Body of pancreas (tissue), 4 donors: ENCODE measurements around the gene DNAH11. TPM values are rescaled to one million over a fixed set of nuclear protein-coding genes. Genes with fewer than 3 reads are reported as not detected.
A peak's percentile ranks its signal among the peaks of the same experiment; 100 is the strongest.

Experiments used
- ATAC-seq: fragments of 150-250 bp; one replicate; pipeline ENCODE4 v1.9.1; 2016
- DNase-seq, 4 donors: peaks; one replicate each; pipeline ENCODE4 v3.0.0-alpha.2; 2019
- H3K27ac ChIP-seq, 4 donors: fragments of 200-600 bp; sonication (generic); 1 replicate in 3 of 4; 2 replicates in 1 of 4; pipeline versions ENCODE4 v1.5.1 to v1.6.1; 2016 to 2019; ENCODE audit warnings: mild to moderate bottlenecking in 1 of 4, mixed read lengths in 1 of 4, moderate library complexity in 1 of 4
- H3K27me3 ChIP-seq, 2 donors: fragments of 200-600 bp; sonication (generic); one replicate each; pipeline ENCODE4 v1.6.0; 2016; ENCODE audit warnings: mild to moderate bottlenecking in 1 of 2
- H3K36me3 ChIP-seq, 2 donors: fragments of 200-600 bp; sonication (generic); replicated peaks in 1 of 2; 2 replicates each; pipeline ENCODE4 v1.5.1; 2016; ENCODE audit warnings: low read depth in 2 of 2; ENCODE audit not compliant: insufficient read depth in 1 of 2
- H3K4me1 ChIP-seq: fragments of 200-600 bp; sonication (generic); one replicate; pipeline ENCODE4 v1.6.0; 2016
- H3K4me3 ChIP-seq, 2 donors: fragments of 200-600 bp; sonication (generic); 1 replicate in 1 of 2; 2 replicates in 1 of 2; pipeline ENCODE4 v1.5.1; 2016 to 2019
- H3K9me3 ChIP-seq, 3 donors: fragments of 200-600 bp; sonication (generic); 1 replicate in 2 of 3; 2 replicates in 1 of 3; pipeline ENCODE4 v1.5.1; 2016
- POLR2A ChIP-seq, 3 donors: fragments of 450-650 bp; IDR thresholded peaks; one replicate each; pipeline ENCODE4 v1.6.1; 2016; ENCODE audit warnings: antibody characterized with exemption in 3 of 3, mild to moderate bottlenecking in 2 of 3
- WGBS, 2 donors: methylation state at CpG; one replicate each; pipeline ENCODE4 v1.1.5; 2017; 5-methylcytosine and 5-hydroxymethylcytosine counted together
- intact Hi-C: fragments of 100-400 bp; cut with DNase I; formaldehyde crosslinking; loops from one replicate; pipeline ENCODE4 v1.15.1; 2023
- total RNA-seq, 2 donors: library from RNA; depleted of rRNA; stranded (reverse); fragments of >200 nt; gene quantifications; one replicate each; pipeline ENCODE4 v1.1.0, GENCODE V29; 2016
- TF ChIP-seq, protein P1 (sequence below), 7 experiments: fragments of 450-650 bp in 4 of 7; fragments of 200-600 bp in 3 of 7; sonication (generic) in 3 of 7; IDR thresholded peaks; one replicate each; pipeline ENCODE4 v1.5.1; 2016 to 2019; ENCODE audit warnings: antibody characterized with exemption in 7 of 7

The DNAH11 gene
- total RNA-seq, 2 donors from 2014 or later, result 0.52 to 0.99 TPM

DNA sequence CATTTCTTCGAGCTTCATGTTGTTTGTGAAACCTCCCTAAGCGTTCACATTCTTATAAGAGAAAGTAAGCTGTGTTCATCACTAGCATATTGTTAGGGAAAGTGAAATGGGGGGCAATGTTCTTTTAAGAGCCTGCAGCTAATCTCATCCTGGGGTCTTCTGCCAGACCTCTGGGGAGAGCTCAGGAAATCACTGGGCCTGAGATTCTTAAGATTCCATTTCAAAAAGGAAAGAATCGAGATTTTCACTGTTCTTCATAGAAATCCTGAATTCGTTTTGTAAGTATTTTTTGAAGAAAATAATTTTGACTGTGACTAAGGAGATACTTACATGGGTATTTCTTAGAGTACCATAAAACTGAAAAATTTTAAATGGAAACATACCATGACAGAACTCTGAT, 242.2 kb downstream of the DNAH11 start:
- TF ChIP-seq POLR2A (IDR thresholded peaks at IDR 0.05), result no peak
- TF ChIP-seq, protein P1, sequence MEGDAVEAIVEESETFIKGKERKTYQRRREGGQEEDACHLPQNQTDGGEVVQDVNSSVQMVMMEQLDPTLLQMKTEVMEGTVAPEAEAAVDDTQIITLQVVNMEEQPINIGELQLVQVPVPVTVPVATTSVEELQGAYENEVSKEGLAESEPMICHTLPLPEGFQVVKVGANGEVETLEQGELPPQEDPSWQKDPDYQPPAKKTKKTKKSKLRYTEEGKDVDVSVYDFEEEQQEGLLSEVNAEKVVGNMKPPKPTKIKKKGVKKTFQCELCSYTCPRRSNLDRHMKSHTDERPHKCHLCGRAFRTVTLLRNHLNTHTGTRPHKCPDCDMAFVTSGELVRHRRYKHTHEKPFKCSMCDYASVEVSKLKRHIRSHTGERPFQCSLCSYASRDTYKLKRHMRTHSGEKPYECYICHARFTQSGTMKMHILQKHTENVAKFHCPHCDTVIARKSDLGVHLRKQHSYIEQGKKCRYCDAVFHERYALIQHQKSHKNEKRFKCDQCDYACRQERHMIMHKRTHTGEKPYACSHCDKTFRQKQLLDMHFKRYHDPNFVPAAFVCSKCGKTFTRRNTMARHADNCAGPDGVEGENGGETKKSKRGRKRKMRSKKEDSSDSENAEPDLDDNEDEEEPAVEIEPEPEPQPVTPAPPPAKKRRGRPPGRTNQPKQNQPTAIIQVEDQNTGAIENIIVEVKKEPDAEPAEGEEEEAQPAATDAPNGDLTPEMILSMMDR (IDR thresholded peaks at IDR 0.05), result no peak
- H3K4me3 ChIP-seq, result no peak overlapping the region
- DNase-seq (no peak), ATAC-seq (no peak)
- WGBS, 2 donors, result 71 to 75% methylated on average over 4 of the region's 4 CpGs
- no peaks in the 10 kb centered on the region for H3K9me3 ChIP-seq
- no peaks in the 10 kb centered on the region for H3K4me1 ChIP-seq
- H3K27ac ChIP-seq, result no peak overlapping the region
- intact Hi-C loops, result no loop called here
- H3K36me3 ChIP-seq, result no peaks in the 10 kb centered on the region
- H3K27me3 ChIP-seq, result no peaks in the 10 kb centered on the region

GRCh38 chr7:21805791-21806190, 263.0 kb downstream of the DNAH11 start:
- H3K27ac ChIP-seq, result no peak overlapping the region
- H3K4me1 ChIP-seq, result peaks cover 19% of the 10 kb centered on the region
- TF ChIP-seq, protein P1 (IDR thresholded peaks at IDR 0.05), result no peak
- no peak for TF ChIP-seq POLR2A (IDR thresholded peaks at IDR 0.05)
- H3K9me3 ChIP-seq, result no peaks in the 10 kb centered on the region
- WGBS, 2 donors, result 14% methylated on average over 1 of the region's 1 CpG
- H3K36me3 ChIP-seq, result no peaks in the 10 kb centered on the region
- intact Hi-C loops, result no loop called here
- H3K4me3 ChIP-seq, result no peak overlapping the region
- no peaks in the 10 kb centered on the region for H3K27me3 ChIP-seq
- ATAC-seq (no peak), DNase-seq (no peak)

DNA sequence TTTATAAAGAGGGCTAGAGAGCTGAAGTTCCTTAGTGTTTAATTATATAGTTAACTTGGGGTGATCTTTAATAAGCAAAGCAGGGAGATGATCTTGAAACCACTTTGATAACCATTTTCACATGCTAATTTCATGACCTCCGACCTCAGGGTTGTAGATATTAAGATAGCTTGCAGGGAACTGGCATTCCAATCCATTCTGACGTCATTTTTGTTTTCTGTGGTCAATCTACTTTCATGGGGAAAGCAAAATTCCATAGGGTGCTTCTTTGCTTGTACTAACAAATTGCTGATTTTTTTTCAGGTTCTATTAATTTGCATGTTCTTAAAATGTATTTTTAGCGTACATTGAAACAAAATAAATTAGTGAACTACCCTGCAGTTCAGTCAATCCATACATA, 263.5 kb downstream of the DNAH11 start:
- Histone ChIP-seq H3K4me1 (peaks cover 19% of the 10 kb centered on the region), H3K36me3 (no peaks in the 10 kb centered on the region), H3K4me3 (no peak overlapping the region), H3K27ac (no peak overlapping the region), H3K9me3 (no peaks in the 10 kb centered on the region), H3K27me3 (no peaks in the 10 kb centered on the region)
- DNase-seq (no peak), ATAC-seq (no peak)
- intact Hi-C loops, result no loop called here
- 45 to 49% methylated on average over 3 of the region's 3 CpGs for WGBS, 2 donors
- TF ChIP-seq, protein P1 (IDR thresholded peaks at IDR 0.05), result no peak
- TF ChIP-seq POLR2A (IDR thresholded peaks at IDR 0.05), result no peak

- TF ChIP-seq, protein P1 (IDR thresholded peaks at IDR 0.05), result no peak
- no peak for TF ChIP-seq POLR2A (IDR thresholded peaks at IDR 0.05)
- Histone ChIP-seq H3K9me3 (no peaks in the 10 kb centered on the region), H3K4me1 (no peaks in the 10 kb centered on the region), H3K36me3 (no peaks in the 10 kb centered on the region), H3K27me3 (no peaks in the 10 kb centered on the region), H3K4me3 (no peak overlapping the region), H3K27ac (no peak overlapping the region)
- WGBS, 2 donors, result 84 to 87% methylated on average over 3 of the region's 3 CpGs
- DNase-seq (no peak), ATAC-seq (no peak)
- intact Hi-C loops, result no loop called here
Observed at GRCh38 chr7:21819048-21819447, 276.2 kb downstream of the DNAH11 start.

- WGBS, 2 donors, result 19 to 32% methylated on average over 6 of the region's 6 CpGs
- no peak for ATAC-seq
- TF ChIP-seq, protein P1 (IDR thresholded peaks at IDR 0.05), result no peak
- no peak for TF ChIP-seq POLR2A (IDR thresholded peaks at IDR 0.05)
Observed at GRCh38 chr7:21828841-21829240, 286.0 kb downstream of the DNAH11 start.

More at GRCh38 chr7:21828841-21829240, 286.0 kb downstream of the DNAH11 start:
- no peaks in the 10 kb centered on the region for H3K4me1 ChIP-seq
- no peak overlapping the region for H3K27ac ChIP-seq
- H3K4me3 ChIP-seq, result no peak overlapping the region
- DNase-seq, result peak in 2 of 4 donors; percentile 3 to 15
- no peaks in the 10 kb centered on the region for H3K9me3 ChIP-seq
- H3K27me3 ChIP-seq, result no peaks in the 10 kb centered on the region
- intact Hi-C loops, result no loop called here
- no peaks in the 10 kb centered on the region for H3K36me3 ChIP-seq
